ENCODE results near the gene GCGR. TPM values are rescaled to one million over a fixed set of nuclear protein-coding genes. Genes with fewer than 3 reads are reported as not detected.
A peak's percentile ranks its signal among the peaks of the same experiment; 100 is the strongest.
"Not testable (repeated sequence)": the region's sequence is repeated elsewhere in the genome, so short reads cannot be mapped to it uniquely, and the experiment has no call there.

Gene GCGR
- total and polyA plus RNA-seq, 2 of the 13 experiments (the other 11 are each of a cell fraction or from before 2014, with no cell fraction given), result 0.04 to 0.13 TPM

DNA sequence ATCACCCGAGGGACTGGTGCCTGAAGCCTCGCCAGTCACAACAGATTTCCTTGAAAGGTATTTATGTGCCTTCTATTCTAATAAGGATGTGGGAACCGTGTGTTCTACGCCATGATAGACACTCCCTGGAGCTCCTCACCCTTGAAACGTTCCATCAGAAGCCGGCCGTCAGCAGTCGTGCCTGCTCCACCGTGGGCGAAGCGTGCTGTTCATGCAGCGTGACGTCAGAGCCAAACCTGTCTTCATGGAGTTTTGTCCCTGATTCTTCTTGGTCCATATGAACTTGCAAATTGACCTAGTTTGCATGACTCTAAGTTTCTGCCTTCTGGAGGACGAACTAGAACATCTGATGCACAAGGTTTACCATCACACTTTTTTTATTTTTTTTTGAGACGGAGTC is 35.4 kb downstream of the GCGR start:
- H3K36me3 ChIP-seq (replicated peaks in 1 of 2; ENCODE audit: control insufficient read depth in 1 of 2, insufficient read depth in 2 of 2, low read length in 2 of 2), result peaks cover 9 to 18% of the 10 kb centered on the region in 2 experiments; a peak in 3 of 5 replicates
- H3K9me3 ChIP-seq (ENCODE audit: low read length), result no peaks in the 10 kb centered on the region
- H3K79me2 ChIP-seq (ENCODE audit: insufficient read depth, low read length), result no peaks in the 10 kb centered on the region
- H2AFZ ChIP-seq (ENCODE audit: low read length), result no peak overlapping the region
- TF ChIP-seq CREB1 (IDR thresholded peaks at IDR 0.05) (peak; percentile 90), CREB1 (CRISPR knock-in tag; IDR thresholded peaks at IDR 0.05) (no peak), HCFC1 (IDR thresholded peaks at IDR 0.05; ENCODE audit: low read depth, low read length) (no peak)
- TF ChIP-seq, protein P1, sequence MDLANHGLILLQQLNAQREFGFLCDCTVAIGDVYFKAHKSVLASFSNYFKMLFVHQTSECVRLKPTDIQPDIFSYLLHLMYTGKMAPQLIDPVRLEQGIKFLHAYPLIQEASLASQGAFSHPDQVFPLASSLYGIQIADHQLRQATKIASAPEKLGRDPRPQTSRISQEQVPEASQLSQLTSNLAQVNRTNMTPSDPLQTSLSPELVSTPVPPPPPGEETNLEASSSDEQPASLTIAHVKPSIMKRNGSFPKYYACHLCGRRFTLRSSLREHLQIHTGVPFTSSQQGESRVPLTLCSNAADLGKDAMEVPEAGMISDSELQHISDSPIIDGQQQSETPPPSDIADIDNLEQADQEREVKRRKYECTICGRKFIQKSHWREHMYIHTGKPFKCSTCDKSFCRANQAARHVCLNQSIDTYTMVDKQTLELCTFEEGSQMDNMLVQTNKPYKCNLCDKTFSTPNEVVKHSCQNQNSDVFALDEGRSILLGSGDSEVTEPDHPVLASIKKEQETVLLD (CRISPR knock-in tag; IDR thresholded peaks at IDR 0.05; ENCODE audit: low read depth), result no peak
- H3K27me3 ChIP-seq (ENCODE audit: control insufficient read depth in 1 of 2, insufficient read depth in 2 of 2, low read length in 2 of 2), result no peaks in the 10 kb centered on the region
- in situ Hi-C loops (cut with HindIII; ENCODE audit: extremely low pct_ligation_motif_present, low pct_unique_long_range_greater_than_20kb) (no loop called here), intact Hi-C loops (cut with micrococcal nuclease; ENCODE audit: unreplicated experiment) (no loop called here)
- FAIRE-seq (no peak), DNase-seq (ENCODE audit: low spot score) (no peak), ATAC-seq (no peak)
- H3K27ac ChIP-seq (ENCODE audit: extremely low read length, insufficient read depth, low read length), result no peak overlapping the region
- 0 out of 2 replicates have a peak overlapping the region, but pooled peaks have one; percentile 10 for H3K4me2 ChIP-seq (ENCODE audit: low read depth, low read length)
- H3K9ac ChIP-seq (ENCODE audit: insufficient read depth, low read depth, low read length), result no peak overlapping the region
- no peak overlapping the region for H3K4me3 ChIP-seq (replicated peaks in 1 of 3; ENCODE audit: insufficient read depth in 1 of 3, low read depth in 2 of 3, low read length in 3 of 3)
- H3K4me1 ChIP-seq (ENCODE audit: insufficient read depth, low read length), result peaks cover 58% of the 10 kb centered on the region
- ChIA-PET POLR2A (interaction anchor here (1.2 to 8.9 kb wide), 2 partner anchors 18 to 22 kb away, joined by 5 to 40 read pairs; partner anchors contain the start of gene P4HB), CTCF (ENCODE audit: low intra/inter-chr PET ratio, low total read pairs) (no interaction called here)
- 80% methylated on average over 15 of the region's 15 CpGs for WGBS (ENCODE audit: low lambda C conversion rate)
- peaks cover 6% of the 10 kb centered on the region; the same call in 1 of the 2 replicates for H4K20me1 ChIP-seq (ENCODE audit: insufficient read depth, low read length)
- BruUV-seq (replicated peaks), result no TSS peak

DNA sequence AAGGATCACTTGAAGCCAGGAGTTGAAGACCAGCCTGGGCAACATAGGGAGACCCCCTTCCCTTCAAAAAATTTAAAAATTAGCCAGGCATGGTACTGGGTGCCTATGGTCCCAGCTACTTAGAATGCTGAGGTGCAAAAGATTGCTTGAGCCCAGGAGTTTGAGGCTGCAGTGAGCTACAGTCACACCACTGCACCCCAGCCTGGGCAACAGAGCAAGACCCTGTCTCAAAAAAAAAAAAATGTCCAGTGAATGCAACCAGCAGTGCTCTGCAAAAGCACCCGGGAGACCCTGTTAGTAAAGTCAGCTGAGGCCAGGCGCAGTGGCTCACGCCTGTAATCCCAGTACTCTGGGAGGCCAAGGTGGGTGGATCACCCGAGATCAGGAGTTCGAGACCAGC is 36.1 kb downstream of the GCGR start:
- H3K4me2 ChIP-seq (ENCODE audit: low read depth, low read length); intact Hi-C loops (cut with micrococcal nuclease; ENCODE audit: unreplicated experiment); in situ Hi-C loops (cut with HindIII; ENCODE audit: extremely low pct_ligation_motif_present, low pct_unique_long_range_greater_than_20kb); H3K9ac ChIP-seq (ENCODE audit: insufficient read depth, low read depth, low read length); BruUV-seq (replicated peaks); H3K4me3 ChIP-seq (replicated peaks in 1 of 3; ENCODE audit: insufficient read depth in 1 of 3, low read depth in 2 of 3, low read length in 3 of 3); H3K9me3 ChIP-seq (ENCODE audit: low read length); H3K27me3 ChIP-seq (ENCODE audit: control insufficient read depth in 1 of 2, insufficient read depth in 2 of 2, low read length in 2 of 2); H4K20me1 ChIP-seq (ENCODE audit: insufficient read depth, low read length); H3K27ac ChIP-seq (ENCODE audit: extremely low read length, insufficient read depth, low read length); H2AFZ ChIP-seq (ENCODE audit: low read length); FAIRE-seq; DNase-seq (ENCODE audit: low spot score); H3K79me2 ChIP-seq (ENCODE audit: insufficient read depth, low read length); ATAC-seq; CTCF ChIA-PET (ENCODE audit: low intra/inter-chr PET ratio, low total read pairs): not testable (repeated sequence)
- Histone ChIP-seq H3K4me1 (ENCODE audit: insufficient read depth, low read length) (peaks cover 51% of the 10 kb centered on the region), H3K36me3 (replicated peaks in 1 of 2; ENCODE audit: control insufficient read depth in 1 of 2, insufficient read depth in 2 of 2, low read length in 2 of 2) (peaks cover 16 to 25% of the 10 kb centered on the region in 2 experiments; a peak in 4 of 5 replicates)
- WGBS (ENCODE audit: low lambda C conversion rate), result 82% methylated on average over 5 of the region's 5 CpGs
- POLR2A ChIA-PET, result interaction anchor here (1.2 to 8.9 kb wide), 2 partner anchors 18 to 21 kb away, joined by 5 to 40 read pairs; partner anchors contain the start of gene P4HB
- TF ChIP-seq ZNF121 (CRISPR knock-in tag; IDR thresholded peaks at IDR 0.05), result 0 out of 2 replicates have a peak, but pooled peaks have one; percentile 37

All from HepG2 (cell line).